Fibroblast of mammary gland (primary cell): ENCODE measurements around the gene PA2G4.

Experiments used
- DNase-seq: peaks from one replicate; pipeline ENCODE4 v3.0.0-alpha.2; 2010; ENCODE audit warnings: low read depth
- H3K4me3 ChIP-seq: 2 replicates; pipeline ENCODE4 v1.5.1; 2011; ENCODE audit warnings: low read depth, mild to moderate bottlenecking, low read length, moderate library complexity; ENCODE audit not compliant: control insufficient read depth
- CTCF ChIP-seq: conservative IDR thresholded peaks from 2 replicates; pipeline ENCODE4 v1.5.1; 2011; ENCODE audit warnings: low read depth, low read length, inconsistent platforms; ENCODE audit not compliant: control insufficient read depth, insufficient read depth

The PA2G4 gene

GRCh38 chr12:56101045-56101444, 3.3 kb upstream of the PA2G4 start:
- no peak for DNase-seq
- no peak overlapping the region for H3K4me3 ChIP-seq
- TF ChIP-seq CTCF = no peak

- no peak overlapping the region for H3K4me3 ChIP-seq
- no peak for DNase-seq
- no peak for TF ChIP-seq CTCF
These were observed 1.7 kb upstream of the PA2G4 start for GRCh38 chr12:56102683-56103065.

DNA sequence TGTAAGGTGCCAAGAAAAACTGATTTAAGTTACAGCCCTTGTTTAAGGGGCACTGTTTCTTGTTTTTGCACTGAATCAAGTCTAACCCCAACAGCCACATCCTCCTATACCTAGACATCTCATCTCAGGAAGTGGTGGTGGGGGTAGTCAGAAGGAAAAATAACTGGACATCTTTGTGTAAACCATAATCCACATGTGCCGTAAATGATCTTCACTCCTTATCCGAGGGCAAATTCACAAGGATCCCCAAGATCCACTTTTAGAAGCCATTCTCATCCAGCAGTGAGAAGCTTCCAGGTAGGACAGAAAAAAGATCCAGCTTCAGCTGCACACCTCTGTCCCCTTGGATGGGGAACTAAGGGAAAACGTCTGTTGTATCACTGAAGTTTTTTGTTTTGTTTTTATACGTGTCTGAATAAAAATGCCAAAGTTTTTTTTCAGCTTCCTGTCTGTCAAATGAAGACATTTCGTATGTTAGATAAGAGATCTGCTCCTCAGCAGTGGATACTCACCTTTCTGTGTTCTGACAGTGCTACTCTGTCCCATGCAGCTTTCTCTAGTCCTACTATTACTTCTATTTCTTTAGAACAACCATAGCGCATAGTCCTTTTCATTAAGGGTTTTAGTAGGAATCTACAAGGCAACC, 1.2 kb upstream of the PA2G4 start:
- H3K4me3 ChIP-seq = peak overlapping the region; percentile 92
- no peak for DNase-seq
- TF ChIP-seq CTCF = no peak

DNA sequence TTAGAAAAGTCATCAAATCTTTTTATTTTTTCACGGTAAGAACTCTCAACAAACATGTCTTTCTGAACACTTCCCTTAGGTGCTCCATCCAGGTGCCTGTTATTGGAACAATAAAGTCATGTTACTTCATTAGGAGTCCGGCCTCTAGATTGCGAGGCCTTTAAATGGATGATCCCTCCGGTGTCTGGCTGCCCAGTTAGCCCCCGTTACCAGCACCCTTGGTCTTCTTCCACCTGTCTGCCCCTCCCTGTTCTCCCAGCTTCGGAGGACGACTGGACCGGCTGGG, 593 bp upstream of the PA2G4 start:
- peak overlapping the region; percentile 92 for H3K4me3 ChIP-seq
- TF ChIP-seq CTCF = no peak
- no peak for DNase-seq

- H3K4me3 ChIP-seq = peak overlapping the region; percentile 92
- TF ChIP-seq CTCF = no peak
- peak; percentile 16 for DNase-seq
These were observed 653 bp downstream of the PA2G4 start for GRCh38 chr12:56104815-56105608.

DNA sequence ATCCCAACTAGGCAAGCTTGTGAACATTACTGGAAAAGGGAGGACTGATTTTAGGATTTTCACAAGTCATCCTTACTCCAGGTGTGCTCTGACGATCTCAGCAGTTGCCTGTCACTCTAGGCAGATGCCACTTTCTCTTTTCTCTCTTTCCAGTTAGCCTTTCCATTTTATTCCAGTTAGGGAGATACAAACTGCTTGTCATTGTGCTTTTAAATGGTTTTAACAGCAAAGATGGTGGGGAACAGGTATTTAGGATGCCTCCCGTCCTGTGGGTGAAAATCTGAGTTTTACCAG, 1.2 kb downstream of the PA2G4 start:
- TF ChIP-seq CTCF = no peak
- peak overlapping the region; percentile 92 for H3K4me3 ChIP-seq
- DNase-seq = no peak
